Coronary artery (tissue), 2 donors: Measurements from ENCODE around the gene TCFL5.

ENCODE experiments used
- DNase-seq: peaks from one replicate; pipeline ENCODE4 v3.0.0-alpha.2; 2017; ENCODE audit warnings: low spot score
- H3K27ac ChIP-seq, 2 donors: fragments of 200-600 bp; sonication (generic); one replicate each; pipeline ENCODE4 v1.5.1; 2016 to 2019
- H3K4me3 ChIP-seq: fragments of 200-600 bp; sonication (generic); 2 replicates; pipeline ENCODE4 v1.5.1; 2016; ENCODE audit warnings: mild to moderate bottlenecking, moderate library complexity
- TF ChIP-seq, protein P1 (sequence below): fragments of 200-600 bp; sonication (generic); IDR thresholded peaks from one replicate; pipeline ENCODE4 v1.5.1; 2019; ENCODE audit warnings: antibody characterized with exemption

The TCFL5 gene

DNA sequence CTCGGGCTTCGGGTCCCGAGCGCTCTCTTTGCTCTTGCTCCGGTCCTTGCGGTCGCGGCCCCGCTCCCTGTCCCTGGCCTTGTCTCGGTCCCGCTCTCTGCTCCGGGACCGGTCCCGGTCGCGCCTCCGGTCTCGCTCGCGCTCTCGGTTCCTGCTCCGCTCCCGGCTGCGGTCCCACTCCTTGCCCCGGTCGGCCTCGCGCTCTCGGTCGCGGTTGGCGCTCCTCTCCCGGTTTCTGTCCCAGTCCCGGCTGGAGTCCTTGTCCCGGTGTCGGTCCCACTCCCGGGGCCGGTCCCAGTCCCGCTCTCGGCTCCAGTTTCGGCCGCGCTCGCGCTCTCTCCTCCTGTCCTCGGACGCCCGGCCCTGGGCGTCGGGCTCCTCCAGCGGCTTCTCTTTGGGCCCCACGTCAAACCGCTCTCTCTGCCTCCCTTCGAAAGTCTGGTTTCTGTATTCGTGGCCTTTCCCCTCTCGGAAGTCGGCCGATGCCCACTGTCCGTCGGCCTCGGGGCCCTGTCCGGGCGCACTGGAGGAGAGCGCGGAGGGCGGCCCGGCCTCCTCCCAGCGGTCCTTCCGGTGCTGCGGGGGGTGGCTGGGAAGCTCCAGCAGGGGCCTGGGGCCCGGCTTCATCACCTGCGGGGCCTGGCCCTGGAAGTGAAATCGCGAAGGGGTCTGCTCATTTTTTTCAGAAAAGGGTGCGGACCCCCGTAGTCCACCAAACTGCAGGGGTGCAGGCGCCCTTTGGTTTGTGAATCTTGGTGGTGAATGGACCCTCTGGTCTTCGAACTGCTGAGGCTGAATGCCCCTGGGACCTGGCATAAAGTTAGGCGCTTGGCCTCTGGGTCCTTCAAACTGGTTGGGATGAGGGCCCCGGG lies 17.9 kb upstream of the TCFL5 start:
- Histone ChIP-seq H3K27ac (no peak overlapping the region), H3K4me3 (no peak overlapping the region)
- no peak for DNase-seq
- TF ChIP-seq, protein P1, sequence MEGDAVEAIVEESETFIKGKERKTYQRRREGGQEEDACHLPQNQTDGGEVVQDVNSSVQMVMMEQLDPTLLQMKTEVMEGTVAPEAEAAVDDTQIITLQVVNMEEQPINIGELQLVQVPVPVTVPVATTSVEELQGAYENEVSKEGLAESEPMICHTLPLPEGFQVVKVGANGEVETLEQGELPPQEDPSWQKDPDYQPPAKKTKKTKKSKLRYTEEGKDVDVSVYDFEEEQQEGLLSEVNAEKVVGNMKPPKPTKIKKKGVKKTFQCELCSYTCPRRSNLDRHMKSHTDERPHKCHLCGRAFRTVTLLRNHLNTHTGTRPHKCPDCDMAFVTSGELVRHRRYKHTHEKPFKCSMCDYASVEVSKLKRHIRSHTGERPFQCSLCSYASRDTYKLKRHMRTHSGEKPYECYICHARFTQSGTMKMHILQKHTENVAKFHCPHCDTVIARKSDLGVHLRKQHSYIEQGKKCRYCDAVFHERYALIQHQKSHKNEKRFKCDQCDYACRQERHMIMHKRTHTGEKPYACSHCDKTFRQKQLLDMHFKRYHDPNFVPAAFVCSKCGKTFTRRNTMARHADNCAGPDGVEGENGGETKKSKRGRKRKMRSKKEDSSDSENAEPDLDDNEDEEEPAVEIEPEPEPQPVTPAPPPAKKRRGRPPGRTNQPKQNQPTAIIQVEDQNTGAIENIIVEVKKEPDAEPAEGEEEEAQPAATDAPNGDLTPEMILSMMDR, result no peak

DNA sequence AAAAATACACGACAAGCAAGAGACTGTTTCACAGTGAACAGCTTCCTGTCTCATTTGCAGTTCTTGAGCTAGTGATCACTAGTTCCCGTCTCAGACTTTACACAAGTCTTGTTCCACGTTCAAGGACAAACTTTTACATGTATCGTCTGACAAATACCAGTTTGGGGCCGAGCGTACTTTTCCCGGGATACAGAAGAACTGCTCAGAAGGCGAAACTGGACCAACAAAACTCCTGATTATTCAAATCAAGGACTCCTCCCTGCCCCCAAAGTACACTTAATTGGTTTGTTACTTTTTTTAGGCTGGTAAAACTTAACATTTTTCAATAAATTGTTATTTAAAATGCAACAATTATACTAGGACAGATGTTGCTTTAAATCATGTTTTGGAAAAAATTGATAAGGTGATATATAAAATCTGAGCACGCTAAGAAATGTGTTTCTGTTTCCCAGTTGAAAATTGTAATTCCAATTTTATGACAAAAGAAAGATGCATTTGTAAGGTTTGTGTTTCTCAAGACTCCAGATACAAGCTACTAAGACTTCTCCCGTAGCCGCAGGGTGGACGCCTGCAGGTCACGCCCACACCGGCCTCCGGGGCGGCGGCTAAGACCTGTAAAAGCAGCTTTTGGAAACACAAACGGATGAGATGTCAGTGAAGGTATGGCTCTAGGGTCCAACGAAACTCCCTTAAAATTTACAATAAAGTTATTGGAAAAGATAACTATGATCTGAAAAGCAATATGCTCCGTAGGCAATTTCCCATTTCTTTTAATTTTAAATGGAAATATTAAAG lies 16.8 kb upstream of the TCFL5 start:
- Histone ChIP-seq H3K4me3 (no peak overlapping the region), H3K27ac (no peak overlapping the region)
- TF ChIP-seq, protein P1, result no peak
- no peak for DNase-seq

GRCh38 chr20:62876902-62877816 lies 15.5 kb upstream of the TCFL5 start:
- DNase-seq, result peak; percentile 87
- peak overlapping the region; percentile 8 for H3K4me3 ChIP-seq
- peak overlapping the region; percentile 68 to 75 for H3K27ac ChIP-seq
- TF ChIP-seq, protein P1, result no peak

GRCh38 chr20:62876501-62876901 lies 14.9 kb upstream of the TCFL5 start:
- TF ChIP-seq, protein P1, result no peak
- no peak for DNase-seq
- Histone ChIP-seq H3K4me3 (no peak overlapping the region), H3K27ac (peak overlapping the region; percentile 68 to 75)

DNA sequence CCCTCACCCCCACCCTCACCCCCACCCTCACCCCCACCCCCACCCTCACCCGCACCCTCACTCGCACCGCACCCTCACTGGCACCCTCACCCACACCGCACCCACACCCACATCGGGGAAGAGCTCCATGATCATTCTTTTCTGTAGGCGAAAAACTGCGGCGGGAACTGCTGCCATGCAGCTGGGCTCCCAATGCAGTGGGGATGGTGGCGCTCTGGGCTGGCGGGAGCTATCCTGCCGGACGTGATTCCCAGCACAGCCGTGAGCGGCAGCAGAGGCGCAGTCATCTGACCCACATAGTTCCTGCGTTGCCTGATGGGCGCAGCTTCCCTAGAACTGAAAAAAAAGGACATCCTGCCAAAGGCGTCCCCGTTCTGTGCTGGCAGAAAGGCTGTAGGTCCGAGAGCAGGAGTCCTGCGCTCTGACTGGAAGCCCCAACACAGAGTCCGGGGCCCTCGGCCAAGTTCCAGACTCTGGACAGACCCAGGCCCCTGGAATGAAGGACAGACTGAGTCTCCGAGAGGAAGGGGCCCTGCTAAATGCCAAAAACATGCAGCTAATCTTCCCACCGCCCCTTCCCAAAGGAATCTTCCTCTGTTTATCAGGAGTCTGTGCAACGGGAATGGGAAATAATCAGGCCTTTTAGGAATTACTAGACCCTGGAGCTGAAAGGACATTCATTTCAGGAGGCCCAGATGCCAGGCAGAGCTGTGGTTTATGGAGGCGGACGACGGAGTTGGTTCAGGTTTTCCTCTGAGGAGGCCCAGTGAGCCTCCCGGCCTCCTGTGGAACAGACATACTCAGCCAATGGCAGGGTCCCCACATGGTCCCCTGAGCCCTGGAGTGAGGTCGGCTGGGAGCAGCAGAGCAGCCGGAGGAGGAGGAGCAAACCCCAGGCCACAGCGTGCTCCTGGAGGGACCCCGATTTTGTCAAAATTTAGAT lies 14.1 kb upstream of the TCFL5 start:
- TF ChIP-seq, protein P1, result peak; percentile 31
- DNase-seq, result peak; percentile 87
- H3K27ac ChIP-seq, result peak overlapping the region; percentile 57 to 75
- peak overlapping the region; percentile 47 for H3K4me3 ChIP-seq

DNA sequence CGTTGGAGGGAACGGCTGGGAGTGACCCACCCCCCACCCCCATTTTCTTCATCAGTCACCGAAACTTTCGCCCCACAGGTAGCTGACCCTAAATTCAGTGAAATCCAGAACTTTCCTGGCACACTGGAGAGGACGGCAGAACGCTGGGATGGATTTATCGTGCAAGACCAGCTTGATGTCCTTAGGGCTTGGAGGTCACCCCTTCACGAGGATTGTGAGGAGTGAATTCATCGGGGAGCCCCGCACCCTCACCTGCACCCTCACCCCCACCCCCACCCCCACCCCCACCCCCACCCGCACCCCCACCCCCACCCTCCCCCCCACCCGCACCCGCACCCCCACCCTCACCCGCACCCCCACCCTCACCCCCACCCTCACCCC lies 13.3 kb upstream of the TCFL5 start:
- no peak overlapping the region for H3K27ac ChIP-seq
- TF ChIP-seq, protein P1, result no peak
- H3K4me3 ChIP-seq, result no peak overlapping the region
- no peak for DNase-seq
